Measurements from ENCODE around the gene PCNX2.

Gene PCNX2, protein sequence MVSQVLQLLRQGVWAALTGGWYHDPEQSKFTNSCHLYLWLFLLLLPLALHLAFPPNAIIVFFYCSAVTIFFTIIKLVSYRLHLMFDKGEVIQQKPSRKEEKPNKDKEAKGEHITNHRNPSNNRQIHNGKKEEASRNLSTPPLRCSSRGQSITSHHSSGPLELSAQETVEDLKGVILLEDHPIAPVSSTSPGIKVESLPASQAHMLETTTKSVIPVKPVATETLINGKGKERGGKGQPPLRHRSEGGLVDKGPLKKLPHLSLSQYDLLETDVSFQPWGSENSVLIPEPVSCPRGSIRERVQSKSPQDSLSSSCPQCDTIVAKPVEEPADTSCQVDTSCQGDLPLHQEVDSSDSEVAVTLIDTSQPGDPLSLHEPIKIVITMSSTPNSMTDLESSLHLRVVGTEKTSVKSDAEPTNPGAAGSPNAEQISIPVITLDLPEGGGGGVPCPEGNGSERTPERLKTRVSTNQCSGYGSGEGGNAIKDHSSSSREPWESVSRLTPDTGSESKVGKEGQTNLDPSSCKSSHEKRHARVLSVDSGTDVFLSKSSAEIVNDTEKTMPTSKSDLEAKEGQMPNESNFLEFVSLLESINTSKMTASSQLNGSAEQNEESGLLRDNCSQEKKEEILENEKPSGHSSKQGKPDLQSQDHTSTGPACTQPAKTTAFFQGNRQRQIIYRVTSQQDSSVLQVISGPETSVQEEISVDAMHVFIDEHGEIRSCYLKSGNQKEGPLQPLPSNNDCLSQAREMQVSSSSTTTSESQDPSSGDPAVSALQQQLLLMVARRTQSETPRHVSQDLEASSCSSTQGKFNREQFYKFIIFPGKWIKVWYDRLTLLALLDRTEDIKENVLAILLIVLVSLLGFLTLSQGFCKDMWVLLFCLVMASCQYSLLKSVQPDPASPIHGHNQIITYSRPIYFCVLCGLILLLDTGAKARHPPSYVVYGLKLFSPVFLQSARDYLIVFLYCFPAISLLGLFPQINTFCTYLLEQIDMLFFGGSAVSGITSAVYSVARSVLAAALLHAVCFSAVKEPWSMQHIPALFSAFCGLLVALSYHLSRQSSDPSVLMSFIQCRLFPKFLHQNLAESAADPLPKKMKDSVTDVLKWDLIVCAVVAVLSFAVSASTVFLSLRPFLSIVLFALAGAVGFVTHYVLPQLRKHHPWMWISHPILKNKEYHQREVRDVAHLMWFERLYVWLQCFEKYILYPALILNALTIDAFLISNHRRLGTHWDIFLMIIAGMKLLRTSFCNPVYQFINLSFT (N-terminal part only)

DNA sequence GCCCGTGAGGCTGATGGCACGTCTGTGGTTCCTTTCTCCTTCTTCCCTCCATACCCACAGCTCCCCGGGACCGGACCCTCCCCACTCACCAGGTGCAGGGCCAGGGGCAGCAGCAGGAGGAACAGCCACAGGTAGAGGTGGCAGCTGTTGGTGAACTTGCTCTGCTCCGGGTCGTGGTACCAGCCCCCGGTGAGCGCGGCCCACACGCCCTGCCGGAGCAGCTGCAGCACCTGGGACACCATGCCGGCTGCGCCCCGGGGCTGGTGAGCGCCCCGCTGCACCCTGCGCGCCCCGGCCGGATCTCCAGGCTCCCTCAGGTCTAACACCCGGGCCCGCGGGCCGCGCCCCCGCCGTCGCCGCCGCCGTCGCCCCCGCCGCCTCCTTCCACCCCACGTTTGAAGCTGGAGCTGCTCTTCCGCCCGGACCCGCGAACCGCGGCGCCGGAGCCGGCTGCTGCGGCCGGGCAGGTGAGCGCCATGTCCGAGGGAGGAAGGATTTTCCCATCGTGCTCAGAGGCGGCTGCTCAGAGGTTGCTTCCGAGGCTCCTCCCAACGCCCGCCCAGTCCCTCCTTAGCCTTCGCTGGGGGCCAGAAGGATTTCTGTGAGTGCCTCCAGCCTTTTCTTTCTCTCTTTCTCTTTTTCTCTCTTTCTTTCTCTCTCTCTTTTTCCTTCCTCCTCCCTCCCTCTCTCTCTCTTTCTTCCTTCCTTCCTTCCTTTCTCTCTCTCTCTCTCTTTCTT, at the start of gene PCNX2:
PCNX2 (minus strand) TSS at position 489 of the 738 bp plus-strand sequence; CDS start at position 242, 247 bp downstream.
- no peak for DNase-seq

DNA sequence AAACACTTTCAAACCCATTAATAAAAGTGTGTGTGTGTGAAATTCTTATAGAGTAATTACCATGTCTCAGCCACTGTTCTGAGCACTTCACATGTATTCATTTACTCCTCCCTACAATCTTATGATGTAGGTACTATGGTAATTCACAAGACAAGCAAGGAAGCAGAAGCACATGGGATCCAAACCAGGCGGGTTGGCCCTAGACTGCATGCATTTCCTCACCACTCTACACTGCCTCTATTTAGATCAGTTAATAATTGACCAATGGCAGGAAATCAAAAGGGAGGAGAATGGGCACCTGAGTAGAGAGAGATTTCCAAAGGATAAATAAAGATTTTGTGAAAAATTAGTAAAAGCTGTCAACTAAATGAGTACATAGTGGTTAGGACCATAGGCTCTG, 47.7 kb upstream of the PCNX2 start:
- DNase-seq: no peak

DNA sequence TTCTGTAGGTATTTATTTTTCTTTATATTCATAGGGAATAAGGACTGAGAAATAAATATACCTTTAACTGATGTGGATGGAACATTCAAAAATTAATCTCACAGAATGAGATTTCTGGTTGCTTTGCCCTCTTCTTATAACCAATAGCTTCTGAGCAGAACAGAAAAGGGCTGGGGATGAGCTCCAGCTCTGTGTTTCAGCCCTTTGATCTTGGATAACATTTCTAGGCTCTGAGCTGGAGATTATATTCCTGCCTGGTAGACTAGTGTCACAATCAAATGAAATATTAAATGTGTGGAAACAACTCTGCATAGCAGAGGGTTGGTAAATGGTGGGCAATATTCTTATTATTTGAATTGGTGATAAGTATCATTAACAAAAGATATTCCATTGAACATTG, 46.6 kb upstream of the PCNX2 start:
- no peak for DNase-seq

DNA sequence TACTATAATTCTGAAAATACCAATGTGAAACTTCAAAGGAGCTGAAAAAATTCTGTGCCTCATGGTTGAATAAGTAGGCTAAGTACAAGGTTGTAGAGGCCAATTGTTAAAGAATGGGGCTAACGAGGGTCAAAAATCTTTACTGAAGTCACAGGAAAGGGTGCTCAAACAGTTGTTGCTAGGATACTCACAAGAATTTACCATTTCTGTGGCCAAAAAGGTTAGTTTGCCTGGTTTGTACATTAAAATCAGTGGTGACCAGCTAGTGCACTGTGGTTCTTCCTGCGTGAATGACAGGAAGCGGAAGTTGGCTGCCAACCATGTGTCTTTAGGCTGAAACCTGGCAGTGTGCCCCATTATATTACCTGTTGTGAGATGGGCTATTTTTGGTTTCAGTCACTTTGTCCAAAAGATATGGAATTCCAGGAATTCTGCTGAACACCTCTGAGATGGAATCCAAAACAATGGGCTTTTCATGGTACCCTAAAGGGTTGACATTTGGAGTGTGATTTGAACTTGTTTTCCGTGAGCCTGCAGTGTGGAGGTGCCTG, 45.5 kb upstream of the PCNX2 start:
- DNase-seq: no peak

DNA sequence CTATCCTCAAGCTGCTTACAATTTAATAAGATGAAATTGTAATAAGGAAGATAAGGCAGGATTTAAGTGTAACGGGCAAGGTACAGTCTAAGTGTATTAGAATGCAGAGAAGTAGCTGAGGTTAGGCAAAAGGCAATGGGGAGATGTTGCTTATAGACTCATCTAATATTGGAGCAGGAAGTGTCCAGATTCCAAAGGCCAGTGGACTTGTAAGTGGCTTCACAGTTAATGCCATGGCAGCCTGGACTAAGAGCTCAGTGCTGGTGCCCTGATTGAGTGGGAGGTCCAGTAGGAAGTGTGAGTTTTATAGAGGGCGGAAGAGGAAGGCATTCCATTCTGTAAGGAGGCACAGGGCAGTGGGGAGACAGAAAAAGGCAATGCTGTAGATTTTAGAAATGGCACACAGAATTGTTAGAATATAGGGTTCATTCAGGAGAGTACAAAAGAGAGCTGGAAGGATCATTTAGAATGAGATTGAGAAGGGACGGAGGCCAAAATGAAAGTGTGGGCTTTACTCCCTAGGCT, 44.6 kb upstream of the PCNX2 start:
- DNase-seq: no peak

DNA sequence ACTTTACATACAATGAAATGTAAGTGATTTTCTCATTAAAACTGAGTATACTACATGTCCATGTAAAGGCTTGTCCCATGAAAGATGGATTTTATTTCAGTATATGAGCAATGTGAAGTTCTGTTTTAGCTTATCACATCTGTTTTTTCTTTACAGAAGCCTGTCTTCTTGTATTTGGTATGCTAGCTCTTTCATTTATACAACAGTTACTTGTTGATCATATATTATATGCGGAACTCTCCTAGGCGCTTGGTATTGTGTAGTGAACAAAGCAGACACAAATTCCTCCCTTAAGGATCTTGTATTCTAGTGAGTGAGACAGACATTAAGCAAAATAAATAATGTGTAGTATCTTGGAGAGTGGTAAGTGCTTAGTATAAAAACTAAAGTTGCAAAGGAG, 42.6 kb upstream of the PCNX2 start:
- DNase-seq: no peak

DNA sequence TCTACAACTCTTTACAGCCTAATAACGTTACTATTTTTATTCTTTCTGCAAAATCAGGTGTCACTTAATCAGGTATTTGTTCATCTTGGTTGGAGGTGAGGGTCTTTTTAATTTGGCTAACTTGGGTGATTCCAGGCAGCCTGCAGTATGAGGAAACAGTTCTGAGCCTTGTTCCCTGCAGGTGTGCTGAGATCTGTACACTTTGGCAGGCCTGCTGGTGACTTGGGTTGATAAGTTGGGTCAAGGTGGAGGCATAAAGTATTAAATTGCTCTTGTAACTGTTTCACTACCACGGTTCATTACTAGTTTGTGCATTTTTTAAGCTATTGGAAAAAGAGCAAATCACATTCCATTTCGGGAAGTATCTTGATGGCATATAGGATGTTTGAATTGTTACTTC, 42.0 kb upstream of the PCNX2 start:
- DNase-seq: no peak

DNA sequence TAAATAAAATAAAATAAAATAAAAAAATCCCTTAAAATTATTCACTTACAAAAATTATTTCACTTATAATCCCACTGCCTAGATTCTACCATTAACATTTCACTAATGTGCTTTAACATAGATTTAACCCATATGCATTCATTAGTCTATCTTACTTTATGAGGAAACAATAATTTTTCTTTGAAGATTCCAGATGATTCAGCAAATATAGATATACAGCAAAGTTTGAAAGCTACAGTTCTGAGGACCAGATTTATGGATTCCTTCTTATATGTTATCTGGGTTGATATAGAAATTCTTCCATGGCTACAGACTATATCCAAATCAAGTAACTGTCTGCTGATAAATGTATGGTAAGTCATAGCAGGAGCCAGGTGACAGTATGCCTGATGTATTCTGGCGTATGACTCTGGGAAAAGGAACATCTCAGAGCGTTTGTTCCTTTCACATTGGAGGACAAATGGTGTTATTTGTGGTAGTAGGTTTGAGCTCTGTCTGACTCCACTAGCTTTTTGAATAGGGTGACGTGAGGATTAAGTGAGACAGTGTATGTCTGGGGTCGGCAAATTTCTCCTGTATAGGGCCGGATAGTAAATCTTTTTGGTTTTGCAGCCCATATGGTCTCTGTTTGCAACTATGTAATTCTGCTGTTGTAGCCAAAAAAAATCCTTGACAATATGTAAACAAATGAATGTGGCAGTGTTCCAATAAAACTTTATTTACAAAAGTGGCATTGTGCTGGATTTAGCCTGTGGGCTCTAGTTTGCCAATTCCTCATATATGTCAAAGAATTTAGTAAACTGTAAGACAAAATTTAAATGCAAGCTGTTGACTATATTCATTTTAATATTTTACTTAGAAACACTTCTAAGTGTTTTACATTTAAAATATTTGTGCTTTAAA, 41.3 kb upstream of the PCNX2 start:
- no peak for DNase-seq

DNA sequence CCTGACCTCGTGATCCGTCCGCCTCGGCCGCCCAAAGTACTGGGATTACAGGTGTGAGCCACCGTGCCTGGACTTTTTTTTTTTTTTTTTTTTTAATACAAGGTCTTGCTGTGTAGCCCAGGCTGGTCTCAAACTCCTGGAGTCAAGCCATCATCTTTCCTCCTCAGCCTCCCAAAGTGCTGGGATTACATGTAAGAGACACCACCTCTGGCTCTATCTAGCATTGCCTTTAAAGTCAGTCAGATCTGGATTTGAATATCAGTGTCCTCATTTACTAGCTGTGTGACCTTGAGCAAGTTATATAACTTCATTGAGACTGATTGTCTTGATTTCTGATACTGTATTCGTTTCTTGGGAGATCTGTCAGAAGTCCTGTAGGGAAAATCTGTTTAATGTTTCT, 38.6 kb upstream of the PCNX2 start:
- no peak for DNase-seq

DNA sequence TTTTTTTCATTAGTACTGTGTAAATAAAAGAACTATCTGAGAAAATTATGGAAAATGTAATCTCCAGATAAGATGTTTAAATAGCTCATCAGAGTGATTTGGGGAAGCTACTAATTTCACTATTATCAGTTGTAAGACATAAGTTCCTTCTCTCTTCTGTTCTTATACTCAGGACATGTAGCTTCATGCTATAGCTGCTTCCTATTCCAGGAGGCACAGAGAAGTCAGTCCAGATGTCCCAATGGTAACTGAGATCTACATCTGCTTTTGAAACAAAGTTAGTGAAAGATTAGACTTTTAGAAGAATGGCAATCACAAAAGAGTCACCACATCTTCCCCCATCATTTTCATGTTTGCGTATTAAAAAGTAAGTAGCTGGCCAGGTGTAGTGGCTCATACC, 37.6 kb upstream of the PCNX2 start:
- no peak for DNase-seq

DNA sequence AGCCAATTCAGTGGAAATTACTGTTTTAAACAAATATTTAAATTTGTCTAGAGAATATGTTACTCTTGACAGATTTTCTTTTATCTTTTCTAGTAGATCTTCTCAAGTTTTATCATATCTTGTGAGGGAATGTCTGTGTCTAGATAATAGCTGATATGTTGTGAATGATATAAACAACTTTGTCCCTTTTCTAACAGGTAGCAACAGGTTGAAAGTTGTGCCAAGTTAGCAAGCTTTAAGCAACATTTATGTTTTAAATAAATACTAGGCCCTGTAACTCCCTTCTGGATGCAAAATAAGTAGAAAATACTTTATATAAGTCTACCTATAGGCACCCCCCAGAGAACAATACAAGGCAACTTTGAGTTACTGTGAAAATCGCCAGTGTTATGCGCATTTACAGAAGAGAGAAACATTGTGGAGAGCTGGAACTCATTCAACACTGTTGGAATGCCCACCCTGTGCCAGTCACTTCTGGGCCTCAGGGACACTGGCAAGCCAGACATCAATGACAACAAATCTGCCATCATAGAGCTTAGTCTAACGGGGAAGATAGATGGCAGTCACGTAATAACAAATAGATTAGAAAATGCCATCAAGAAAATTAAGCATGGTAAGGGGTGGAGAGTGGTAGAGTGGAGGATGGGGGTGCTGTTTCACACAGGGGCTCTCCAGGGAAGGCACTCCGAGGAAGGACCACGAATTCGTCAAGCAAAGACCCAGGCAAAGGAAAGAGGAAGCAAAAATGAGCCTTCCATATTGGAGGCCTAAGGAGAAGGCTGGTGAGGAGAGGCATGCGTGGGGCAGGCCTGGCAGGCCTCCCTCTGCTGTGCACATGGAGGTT, 36.4 kb upstream of the PCNX2 start:
- no peak for DNase-seq

DNA sequence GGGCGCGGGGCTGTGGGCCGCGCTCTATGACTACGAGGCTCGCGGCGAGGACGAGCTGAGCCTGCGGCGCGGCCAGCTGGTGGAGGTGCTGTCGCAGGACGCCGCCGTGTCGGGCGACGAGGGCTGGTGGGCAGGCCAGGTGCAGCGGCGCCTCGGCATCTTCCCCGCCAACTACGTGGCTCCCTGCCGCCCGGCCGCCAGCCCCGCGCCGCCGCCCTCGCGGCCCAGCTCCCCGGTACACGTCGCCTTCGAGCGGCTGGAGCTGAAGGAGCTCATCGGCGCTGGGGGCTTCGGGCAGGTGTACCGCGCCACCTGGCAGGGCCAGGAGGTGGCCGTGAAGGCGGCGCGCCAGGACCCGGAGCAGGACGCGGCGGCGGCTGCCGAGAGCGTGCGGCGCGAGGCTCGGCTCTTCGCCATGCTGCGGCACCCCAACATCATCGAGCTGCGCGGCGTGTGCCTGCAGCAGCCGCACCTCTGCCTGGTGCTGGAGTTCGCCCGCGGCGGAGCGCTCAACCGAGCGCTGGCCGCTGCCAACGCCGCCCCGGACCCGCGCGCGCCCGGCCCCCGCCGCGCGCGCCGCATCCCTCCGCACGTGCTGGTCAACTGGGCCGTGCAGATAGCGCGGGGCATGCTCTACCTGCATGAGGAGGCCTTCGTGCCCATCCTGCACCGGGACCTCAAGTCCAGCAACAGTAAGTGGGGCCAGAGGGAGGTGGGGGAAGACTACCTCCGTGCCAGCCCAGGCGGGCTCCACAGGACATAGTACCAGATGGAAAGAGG, 32.8 kb upstream of the PCNX2 start:
- no peak for DNase-seq

DNA sequence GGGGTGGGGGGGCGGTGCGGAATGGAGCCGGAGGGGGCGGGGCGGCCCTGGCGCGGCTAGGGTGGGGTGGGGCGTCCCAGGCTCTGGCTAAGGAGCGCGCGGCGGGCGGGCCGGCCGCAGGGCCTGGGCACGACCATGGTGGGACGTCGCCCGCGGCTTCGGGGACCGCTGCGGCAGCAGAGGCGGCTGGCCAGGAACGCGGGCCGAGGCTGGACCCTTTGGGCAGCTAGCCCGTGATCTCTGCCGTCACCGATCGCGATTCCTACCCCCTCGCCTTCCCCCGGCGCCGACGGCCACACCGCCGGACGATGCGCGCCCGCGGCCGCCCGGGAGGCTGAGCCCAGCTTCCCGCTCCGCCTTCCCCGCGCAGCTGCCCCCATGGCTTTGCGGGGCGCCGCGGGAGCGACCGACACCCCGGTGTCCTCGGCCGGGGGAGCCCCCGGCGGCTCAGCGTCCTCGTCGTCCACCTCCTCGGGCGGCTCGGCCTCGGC, 32.2 kb upstream of the PCNX2 start, which contains the start of gene MAP3K21:
MAP3K21 (plus strand) TSS at position 74 of the 491 bp plus-strand sequence; CDS start at position 379, 305 bp downstream.
- no peak for DNase-seq

DNA sequence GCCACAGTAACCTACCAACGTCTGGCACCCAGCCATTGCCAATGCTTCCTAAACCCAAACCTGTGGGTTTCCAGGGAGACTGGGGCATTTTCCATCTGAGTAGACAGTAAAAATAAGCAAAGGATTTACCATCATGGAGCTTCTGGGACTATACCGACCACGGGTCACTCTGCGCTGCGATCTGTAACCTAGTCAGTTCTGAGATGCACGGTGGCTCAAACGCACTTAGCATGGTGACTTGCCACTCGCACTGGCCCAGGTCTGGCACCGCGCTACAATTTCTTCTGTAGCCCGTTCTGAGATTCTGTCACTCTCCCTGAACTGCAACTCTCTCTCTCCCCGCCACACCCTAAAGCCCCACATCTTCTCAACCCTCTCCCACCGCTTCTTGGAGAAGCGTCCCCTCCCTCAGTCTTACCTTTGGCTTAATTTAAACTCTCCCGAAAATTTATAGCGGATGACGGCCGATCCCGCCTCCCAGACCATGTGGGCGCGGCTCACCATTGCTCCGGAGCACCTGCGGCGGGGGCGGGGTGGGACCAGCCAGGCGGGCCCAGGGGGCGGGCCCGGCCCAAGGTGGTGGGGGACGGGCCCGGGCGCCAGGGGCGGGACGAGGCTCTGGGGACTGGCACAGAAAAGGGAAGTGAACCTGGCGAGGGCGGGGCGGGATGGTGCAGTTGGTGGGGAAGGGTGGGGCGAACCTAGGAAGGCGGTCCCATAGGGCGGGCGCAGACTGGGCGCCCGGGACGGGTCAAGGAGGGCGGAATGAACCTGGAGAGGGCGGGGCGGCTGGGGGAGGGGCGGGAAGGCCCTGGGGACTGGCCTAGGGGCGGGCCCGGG, 31.5 kb upstream of the PCNX2 start:
- peak; percentile 72 for DNase-seq

DNA sequence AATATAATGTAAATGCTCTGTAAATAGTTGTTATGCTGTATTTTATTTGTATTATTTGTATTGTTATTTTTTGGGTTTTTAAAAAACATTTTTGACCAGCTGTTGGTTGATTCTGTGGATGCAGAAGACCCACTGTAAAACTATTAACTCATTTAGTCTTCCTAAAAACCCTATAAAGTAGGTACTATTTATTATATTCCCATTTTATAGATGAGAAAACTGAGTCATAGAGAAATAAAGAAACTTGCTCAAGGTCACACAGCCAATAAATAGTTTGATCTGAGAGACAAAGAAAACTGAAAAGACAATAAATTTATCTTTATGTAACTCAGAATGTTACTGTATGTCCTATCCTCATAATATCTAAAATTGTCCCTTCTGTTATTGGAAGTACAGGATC, 30.8 kb upstream of the PCNX2 start:
- DNase-seq: no peak

DNA sequence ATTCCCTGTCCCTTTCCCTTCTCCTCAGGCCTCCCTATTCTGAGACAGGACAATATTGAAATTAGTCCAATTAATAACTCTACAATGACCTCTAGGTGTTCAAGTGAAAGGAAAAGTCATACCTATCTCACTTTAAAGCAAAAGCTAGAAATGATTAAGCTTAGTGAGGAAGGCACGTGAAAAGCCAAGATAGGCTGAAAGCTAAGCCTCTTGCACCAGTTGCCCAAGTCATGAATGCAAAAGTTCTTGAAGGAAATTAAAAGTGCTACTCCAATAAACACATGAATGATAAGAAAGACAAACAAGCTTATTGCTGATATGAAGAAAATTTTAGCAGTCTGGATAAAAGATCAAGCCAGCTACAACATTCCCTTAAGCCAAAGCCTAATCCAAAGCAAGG, 28.2 kb upstream of the PCNX2 start:
- DNase-seq: no peak

DNA sequence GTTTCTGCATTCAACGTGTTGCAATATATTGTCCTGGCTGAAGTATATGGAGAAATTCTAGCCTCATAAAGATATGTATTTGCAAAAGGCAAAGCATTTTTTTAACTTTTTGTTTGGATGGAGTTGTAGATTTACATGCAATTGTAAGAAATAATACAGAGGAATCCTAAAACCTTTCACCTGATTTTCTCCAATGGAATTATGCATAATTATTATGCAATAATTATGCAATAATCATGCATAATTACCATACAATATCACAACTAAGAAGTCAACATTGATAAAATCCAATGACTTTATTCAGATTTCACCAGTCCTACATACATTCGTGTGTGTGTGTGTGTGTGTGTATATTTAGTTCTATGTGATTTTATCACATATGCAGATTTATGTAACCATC, 24.5 kb upstream of the PCNX2 start:
- DNase-seq: no peak

DNA sequence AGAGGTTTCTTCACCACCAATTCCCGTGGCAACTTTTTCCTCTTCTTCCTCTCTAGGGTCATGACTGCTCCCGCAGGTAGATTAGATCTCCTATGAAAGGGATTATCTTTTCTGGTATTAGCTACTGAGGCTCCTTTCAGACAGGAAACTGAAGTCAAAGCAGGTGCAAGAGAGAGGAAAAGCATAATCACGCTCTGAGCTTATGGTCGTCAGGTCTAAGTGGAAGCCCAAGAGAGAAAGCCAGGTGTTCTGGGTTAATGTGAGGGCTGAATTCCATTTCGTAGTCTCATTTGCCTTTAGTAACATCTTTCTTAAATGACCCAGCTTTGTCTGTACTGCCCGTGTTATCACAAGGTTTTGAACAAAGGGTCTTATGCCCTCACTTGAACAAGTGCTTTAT, 23.7 kb upstream of the PCNX2 start:
- DNase-seq: no peak
